ENCODE results near the gene MLXIP.
"Not testable (repeated sequence)": the region's sequence is repeated elsewhere in the genome, so short reads cannot be mapped to it uniquely, and the experiment has no call there.

Gene MLXIP

GRCh38 chr12:122056406-122056805 lies 22.1 kb upstream of the MLXIP start:
- DNase-seq: not testable (repeated sequence)

- DNase-seq: no peak
These were observed 21.4 kb upstream of the MLXIP start for GRCh38 chr12:122057007-122057735.

GRCh38 chr12:122057769-122058168 lies 20.8 kb upstream of the MLXIP start:
- DNase-seq: no peak

- DNase-seq: no peak
These were observed 19.9 kb upstream of the MLXIP start for GRCh38 chr12:122058549-122059149.

- DNase-seq: no peak
These were observed 19.2 kb upstream of the MLXIP start for GRCh38 chr12:122059203-122059960.

GRCh38 chr12:122060081-122060501 lies 18.5 kb upstream of the MLXIP start:
- DNase-seq: no peak

GRCh38 chr12:122061253-122061652 lies 17.3 kb upstream of the MLXIP start:
- no peak for DNase-seq

GRCh38 chr12:122062832-122063693 lies 15.5 kb upstream of the MLXIP start:
- peak; percentile 61 for DNase-seq

GRCh38 chr12:122063694-122064024 lies 14.9 kb upstream of the MLXIP start:
- DNase-seq: no peak

- peak; percentile 93 for DNase-seq
These were observed 14.4 kb upstream of the MLXIP start for GRCh38 chr12:122064025-122064777.

GRCh38 chr12:122064780-122065588 lies 13.6 kb upstream of the MLXIP start:
- DNase-seq: peak; percentile 76

- no peak for DNase-seq
These were observed 11.0 kb upstream of the MLXIP start for GRCh38 chr12:122067548-122067947.

- DNase-seq: no peak
These were observed 10.6 kb upstream of the MLXIP start for GRCh38 chr12:122067966-122068365.

GRCh38 chr12:122072031-122072970 lies 6.3 kb upstream of the MLXIP start:
- DNase-seq: peak; percentile 51

- DNase-seq: no peak
These were observed 4.7 kb upstream of the MLXIP start for GRCh38 chr12:122073815-122074214.

GRCh38 chr12:122076743-122077495 lies 1.6 kb upstream of the MLXIP start:
- DNase-seq: no peak

GRCh38 chr12:122079033-122079531 lies 526 bp downstream of the MLXIP start:
- DNase-seq: peak; percentile 74

- no peak for DNase-seq
These were observed 1.1 kb downstream of the MLXIP start for GRCh38 chr12:122079532-122080081.
